HG03064 (cell line): ENCODE results near the gene IL18BP.

Experiments used
- ATAC-seq: cut with Tn5 transposase; IDR thresholded peaks from one replicate; pipeline ENCODE4 v1.9.1; 2021; ENCODE audit warnings: low read depth; ENCODE audit not compliant: unreplicated experiment

The IL18BP gene

DNA sequence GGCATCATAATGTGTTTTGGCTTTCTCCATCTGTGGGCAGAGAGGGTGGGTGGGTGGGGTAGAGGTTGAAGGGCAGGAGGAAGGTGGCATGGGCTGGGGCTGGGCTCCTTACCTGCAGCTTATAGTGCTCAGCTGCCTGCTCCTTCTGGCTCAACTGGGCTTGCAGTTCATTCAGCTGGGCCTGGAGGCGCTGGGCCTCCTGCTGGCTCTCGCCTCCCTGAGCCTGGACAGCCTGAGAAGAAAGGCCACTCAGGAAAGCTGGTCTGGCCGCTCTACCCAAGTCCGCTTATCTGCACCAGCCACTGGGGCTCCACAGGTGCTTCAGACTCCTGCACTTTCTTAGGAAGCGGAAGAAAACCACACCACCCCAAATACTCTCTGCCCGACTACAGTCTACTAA, 10.4 kb downstream of the IL18BP start:
- no peak for ATAC-seq

GRCh38 chr11:72010529-72011233, 12.0 kb downstream of the IL18BP start:
- ATAC-seq, result no peak

- no peak for ATAC-seq
Measured at GRCh38 chr11:72012091-72012630, 13.5 kb downstream of the IL18BP start.

GRCh38 chr11:72012897-72013721, 14.4 kb downstream of the IL18BP start:
- ATAC-seq, result no peak

DNA sequence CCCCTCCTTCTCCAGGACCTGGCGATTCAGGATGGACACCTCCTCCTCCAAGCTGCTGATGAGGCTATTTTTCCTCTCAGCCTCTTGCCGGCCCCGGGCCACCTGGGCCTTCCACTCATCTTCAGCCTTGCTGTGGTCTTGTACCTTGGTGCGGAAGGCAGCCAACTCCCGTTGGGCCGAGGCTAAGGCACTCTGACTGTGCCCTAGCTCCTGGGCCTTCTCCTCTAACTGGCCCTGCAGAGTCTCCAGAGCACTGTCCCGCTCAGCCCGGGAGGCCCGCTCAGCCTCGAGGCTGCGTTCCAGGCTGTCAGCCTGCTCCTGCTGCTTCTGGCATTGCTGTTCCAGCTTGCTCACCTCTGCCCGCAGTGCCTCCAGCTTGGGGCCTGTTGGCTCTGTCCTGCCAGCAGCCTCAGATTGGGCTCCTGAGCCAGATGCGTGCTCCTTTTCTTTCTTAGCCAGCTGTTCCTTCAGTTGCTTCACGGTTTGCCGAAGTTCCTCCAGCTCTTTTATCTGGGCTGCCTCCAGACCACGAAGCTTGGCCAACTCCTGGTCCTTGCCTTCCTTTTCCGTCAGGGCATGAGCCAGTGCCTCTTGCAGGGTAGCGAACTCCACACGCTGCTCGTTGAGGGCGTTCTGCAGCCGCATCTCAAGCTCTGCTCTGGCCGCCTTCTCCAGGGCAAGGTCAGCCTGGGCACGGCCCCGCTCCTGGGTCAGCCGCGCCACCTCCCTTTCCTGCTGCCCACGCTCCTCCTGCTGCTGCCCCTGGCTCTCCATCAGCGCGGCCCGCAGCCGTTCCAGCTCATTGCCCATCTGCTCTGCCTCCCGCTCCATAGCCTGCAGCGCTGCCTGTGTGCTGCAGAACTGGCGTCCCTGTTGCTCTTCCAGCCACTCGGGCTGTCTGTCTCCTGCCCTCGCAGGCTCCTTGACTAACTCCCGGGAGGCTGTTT, 15.3 kb downstream of the IL18BP start:
- ATAC-seq, result no peak

- ATAC-seq, result no peak
Measured at GRCh38 chr11:72014761-72015320, 16.1 kb downstream of the IL18BP start.

GRCh38 chr11:72015511-72016061, 16.9 kb downstream of the IL18BP start:
- no peak for ATAC-seq

GRCh38 chr11:72018171-72018570, 19.5 kb downstream of the IL18BP start:
- no peak for ATAC-seq

- no peak for ATAC-seq
Measured at GRCh38 chr11:72023335-72023734, 24.6 kb downstream of the IL18BP start.

GRCh38 chr11:72024069-72024754, 25.5 kb downstream of the IL18BP start:
- no peak for ATAC-seq

DNA sequence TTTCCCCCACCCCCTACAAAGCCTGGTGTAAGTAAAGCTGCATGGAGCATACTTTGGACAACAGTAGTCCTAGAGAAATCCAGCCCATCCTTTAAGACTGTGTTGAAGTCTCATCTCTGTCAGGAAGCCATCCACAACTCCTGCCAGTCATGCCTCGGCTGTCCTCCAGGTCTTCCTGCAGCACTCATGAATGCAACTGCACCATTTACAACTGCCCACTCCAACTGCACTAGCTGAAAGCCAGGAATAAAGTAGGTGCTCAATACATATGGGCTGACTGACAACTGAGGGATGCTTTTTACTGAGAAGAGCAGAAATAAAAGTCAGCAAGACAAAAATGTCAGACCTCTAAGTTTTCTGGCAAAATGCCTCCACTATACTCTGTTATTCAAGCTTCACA, 27.4 kb downstream of the IL18BP start:
- no peak for ATAC-seq

- ATAC-seq, result no peak
Measured at GRCh38 chr11:72030472-72031045, 31.9 kb downstream of the IL18BP start.

GRCh38 chr11:72036687-72037086, 38.0 kb downstream of the IL18BP start:
- ATAC-seq, result no peak

DNA sequence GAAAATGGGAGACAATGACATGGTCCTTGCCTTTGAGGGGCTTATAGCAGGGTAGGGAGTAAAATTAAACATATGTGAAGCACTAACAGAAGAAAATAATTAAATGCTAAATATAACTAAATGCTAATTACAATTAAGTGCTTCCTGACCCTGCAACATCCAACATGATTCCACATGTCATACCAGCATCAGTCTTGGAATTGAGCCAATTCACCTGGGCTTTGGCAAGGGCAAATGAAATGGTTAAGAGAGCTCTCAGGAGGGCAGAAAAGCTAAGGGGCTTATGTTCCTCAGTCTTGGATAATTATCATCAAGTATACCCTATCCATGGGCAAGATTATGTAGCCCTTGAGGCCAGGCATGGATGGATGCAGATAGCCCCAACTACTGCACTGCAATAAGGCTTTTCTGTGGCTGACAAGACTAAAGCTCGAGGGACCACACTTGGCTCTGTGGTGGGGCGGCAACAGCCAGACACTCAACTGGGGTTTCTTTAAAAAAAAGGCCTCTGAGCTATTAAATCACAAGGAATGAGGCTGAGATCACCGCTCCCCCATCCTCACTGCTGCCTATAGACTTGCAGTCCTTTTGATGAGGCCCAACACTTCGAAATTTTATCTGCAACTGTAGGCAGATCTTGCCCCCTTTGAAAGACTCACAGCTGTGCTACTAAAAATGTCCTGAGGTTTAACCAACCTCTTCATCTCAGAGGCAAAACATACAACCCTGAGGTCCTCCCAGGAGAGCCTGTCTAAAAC, 39.0 kb downstream of the IL18BP start:
- no peak for ATAC-seq

DNA sequence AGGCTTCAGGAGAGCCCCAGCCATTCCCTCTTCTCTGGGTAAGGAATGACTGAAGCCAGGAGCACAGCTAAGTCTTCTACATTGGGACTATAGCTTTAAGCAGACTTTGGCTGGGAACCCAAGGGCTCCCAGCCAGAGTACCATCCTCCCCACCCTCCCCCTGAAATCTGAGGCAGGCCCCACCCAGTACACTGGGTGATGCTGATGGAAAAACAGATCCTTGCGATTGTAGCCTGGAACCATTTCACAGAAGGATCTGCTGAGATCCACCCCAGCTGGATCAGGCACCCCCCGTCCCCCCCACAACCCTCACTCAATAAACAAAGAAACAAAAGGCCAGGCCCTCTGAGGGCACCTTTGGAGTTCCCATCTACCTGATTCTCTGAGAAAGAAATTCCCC, 39.8 kb downstream of the IL18BP start:
- no peak for ATAC-seq

DNA sequence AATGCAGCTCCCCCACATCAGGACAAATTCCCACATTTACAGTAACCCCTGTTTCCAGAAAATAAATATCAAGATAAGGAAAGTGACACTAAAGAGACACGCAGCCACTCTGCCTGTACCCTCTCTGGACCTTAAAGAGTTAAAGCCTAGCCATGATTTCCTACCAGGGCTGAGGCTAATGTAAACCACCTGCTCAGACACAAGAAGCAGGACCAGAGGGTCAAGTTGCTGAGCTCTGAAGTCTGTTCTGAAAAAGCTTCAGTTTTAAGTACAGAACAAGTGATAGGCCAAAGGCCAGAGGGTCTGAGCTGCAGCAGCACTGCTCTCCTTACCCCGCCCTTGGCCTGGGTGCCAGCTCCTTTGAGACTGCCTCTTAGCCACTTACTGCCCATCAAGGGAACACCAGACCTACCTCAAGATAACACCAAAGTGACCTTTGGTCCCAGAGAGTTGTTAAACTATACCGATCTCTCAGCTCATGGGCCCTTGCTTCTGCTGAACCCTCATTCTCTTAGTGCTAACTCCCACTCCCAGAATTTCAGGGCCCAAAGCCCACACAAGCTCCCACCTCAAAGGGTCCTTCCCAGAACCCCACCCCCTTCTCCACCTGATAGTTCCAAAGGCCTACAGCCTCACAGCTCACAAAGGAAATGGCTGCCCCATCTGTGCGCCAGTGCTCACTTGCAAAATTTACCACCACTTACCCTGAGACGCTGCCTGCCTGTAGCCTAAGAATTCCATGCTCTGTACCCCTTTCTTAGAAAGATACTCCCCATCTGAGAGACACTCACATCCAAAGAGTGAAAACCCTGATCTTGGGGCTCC, 40.5 kb downstream of the IL18BP start:
- no peak for ATAC-seq

DNA sequence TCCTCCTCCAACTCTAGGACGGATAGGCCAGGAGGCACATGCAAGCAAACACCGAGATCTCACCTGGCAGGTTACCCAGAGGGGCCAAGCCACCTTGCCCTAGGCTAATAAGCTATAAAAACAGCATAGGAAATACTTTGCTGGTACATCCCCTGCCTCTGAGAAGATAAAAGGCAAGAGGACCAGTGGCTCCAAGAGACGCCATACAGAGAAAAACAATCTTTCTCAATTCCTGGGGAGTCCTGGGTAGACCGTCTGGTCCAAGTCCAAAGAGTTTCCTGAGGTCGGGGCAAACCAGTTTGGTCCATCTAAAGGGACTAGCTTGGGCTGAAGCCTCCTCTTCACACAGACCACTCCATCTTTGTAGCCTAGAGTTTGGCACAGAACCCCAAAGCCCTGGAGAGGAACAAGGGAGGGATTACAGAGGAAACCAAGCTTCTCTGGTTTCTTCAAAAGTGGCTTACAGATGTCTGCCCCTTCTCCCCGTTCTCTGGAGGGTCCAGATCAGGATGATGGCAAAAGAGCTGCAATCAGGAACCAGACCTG, 41.2 kb downstream of the IL18BP start:
- no peak for ATAC-seq
